SH-SY5Y (cell line): ENCODE measurements around the gene SMPD4.

Experiments
- GATA2 ChIP-seq: IDR thresholded peaks from 2 replicates; pipeline ENCODE4 v1.6.1; 2011; ENCODE audit warnings: mild to moderate bottlenecking, low read depth, low read length
- GATA3 ChIP-seq: IDR thresholded peaks from 2 replicates; pipeline ENCODE4 v1.6.1; 2011; ENCODE audit warnings: low read depth, mild to moderate bottlenecking, low read length, moderate library complexity

GRCh38 chr2:130185436-130185835, 4.0 kb upstream of the SMPD4 start:
- TF ChIP-seq GATA2 (no peak), GATA3 (no peak)
